RPMI7951 (cell line): ENCODE measurements around the gene M6PR. TPM values are rescaled to one million over a fixed set of nuclear protein-coding genes. Genes with fewer than 3 reads are reported as not detected.
"Not testable (repeated sequence)": the region's sequence is repeated elsewhere in the genome, so short reads cannot be mapped to it uniquely, and the experiment has no call there.

ENCODE experiments used
- DNase-seq: peaks from one replicate; pipeline ENCODE4 v3.0.0-alpha.2; 2012; ENCODE audit warnings: low read depth
- total RNA-seq: library from RNA; depleted of rRNA; stranded (reverse); fragments of >200 nt; shearing (Covaris generic); gene quantifications from 2 replicates; pipeline ENCODE4 v1.2.3, GENCODE V29; 2014

M6PR gene
- total RNA-seq, 1 experiment from 2014 or later, result 189 TPM

- DNase-seq, result no peak
Observed at GRCh38 chr12:8950702-8951478, 1.4 kb upstream of the M6PR start.

GRCh38 chr12:8950221-8950527 is 729 bp upstream of the M6PR start:
- no peak for DNase-seq

GRCh38 chr12:8948701-8949341 is 624 bp downstream of the M6PR start:
- peak; percentile 25 for DNase-seq

GRCh38 chr12:8947737-8948136 is 1.7 kb downstream of the M6PR start:
- DNase-seq, result no peak

GRCh38 chr12:8946733-8947132 is 2.7 kb downstream of the M6PR start:
- no peak for DNase-seq

- DNase-seq, result no peak
Observed at GRCh38 chr12:8943565-8944186, 5.8 kb downstream of the M6PR start.

- DNase-seq, result peak; percentile 19
Observed at GRCh38 chr12:8941691-8942478, 7.6 kb downstream of the M6PR start.

- not testable (repeated sequence) for DNase-seq
Observed at GRCh38 chr12:8937842-8938442, 11.5 kb downstream of the M6PR start.

- DNase-seq, result no peak
Observed at GRCh38 chr12:8936735-8937134, 12.7 kb downstream of the M6PR start.

GRCh38 chr12:8934080-8934479 is 15.4 kb downstream of the M6PR start:
- not testable (repeated sequence) for DNase-seq

GRCh38 chr12:8932464-8932863 is 17.0 kb downstream of the M6PR start:
- DNase-seq, result not testable (repeated sequence)

GRCh38 chr12:8930655-8931323 is 18.7 kb downstream of the M6PR start:
- DNase-seq, result not testable (repeated sequence)

- no peak for DNase-seq
Observed at GRCh38 chr12:8922544-8922943, 26.9 kb downstream of the M6PR start.

GRCh38 chr12:8919643-8920042 is 29.8 kb downstream of the M6PR start:
- not testable (repeated sequence) for DNase-seq

GRCh38 chr12:8917751-8918150 is 31.7 kb downstream of the M6PR start:
- DNase-seq, result no peak

GRCh38 chr12:8917031-8917430 is 32.4 kb downstream of the M6PR start:
- no peak for DNase-seq

GRCh38 chr12:8916154-8916553 is 33.3 kb downstream of the M6PR start:
- DNase-seq, result no peak

- peak; percentile 62 for DNase-seq
Observed at GRCh38 chr12:8914716-8915526, 34.5 kb downstream of the M6PR start.

GRCh38 chr12:8914033-8914715 is 35.3 kb downstream of the M6PR start, which contains the start of gene PHC1:
Gene PHC1 (plus strand): TSS chr12:8914509. CDS start chr12:8917678, 3,169 bp downstream.
- peak; percentile 72 for DNase-seq

GRCh38 chr12:8913702-8914032 is 35.8 kb downstream of the M6PR start:
- peak; percentile 4 for DNase-seq
